KMS-11 (cell line): ENCODE measurements around the gene TMEM184B.

ENCODE experiments used
- H2AFZ ChIP-seq: fragments of 200-600 bp; sonication (generic); 2 replicates; pipeline ENCODE4 v1.6.1; 2016; ENCODE audit warnings: antibody characterized with exemption, mixed run types, low read depth
- H3K27ac ChIP-seq: fragments of 200-600 bp; sonication (generic); 2 replicates; pipeline ENCODE4 v1.6.1; 2016; ENCODE audit warnings: mild to moderate bottlenecking, mixed run types
- H3K27me3 ChIP-seq: fragments of 200-600 bp; sonication (generic); 2 replicates; pipeline ENCODE4 v1.6.1; 2017; ENCODE audit warnings: mild to moderate bottlenecking, low read depth, mixed run types, moderate library complexity; ENCODE audit not compliant: insufficient read depth
- H3K36me3 ChIP-seq: fragments of 200-600 bp; sonication (generic); 2 replicates; pipeline ENCODE4 v1.6.1; 2017; ENCODE audit warnings: mild to moderate bottlenecking, mixed run types; ENCODE audit not compliant: insufficient read depth
- H3K4me1 ChIP-seq: fragments of 200-600 bp; sonication (generic); 2 replicates; pipeline ENCODE4 v1.6.1; 2016; ENCODE audit warnings: mild to moderate bottlenecking, low read depth, mixed run types; ENCODE audit not compliant: poor library complexity, severe bottlenecking
- H3K4me2 ChIP-seq: fragments of 200-600 bp; sonication (generic); 2 replicates; pipeline ENCODE4 v1.7.0; 2016; ENCODE audit warnings: mild to moderate bottlenecking, mixed run types
- H3K4me3 ChIP-seq: fragments of 200-600 bp; sonication (generic); IDR thresholded peaks from 2 replicates; pipeline ENCODE4 v1.6.1; 2017; ENCODE audit warnings: low read depth, low read length, mixed read lengths; ENCODE audit not compliant: insufficient read depth
- H3K79me2 ChIP-seq: fragments of 200-600 bp; sonication (generic); 2 replicates; pipeline ENCODE4 v1.6.1; 2016; ENCODE audit warnings: low read depth, mixed run types; ENCODE audit not compliant: insufficient read depth
- H3K9ac ChIP-seq: fragments of 200-600 bp; sonication (generic); 2 replicates; pipeline ENCODE4 v1.6.1; 2016; ENCODE audit warnings: mild to moderate bottlenecking, mixed run types
- H4K20me1 ChIP-seq: fragments of 200-600 bp; sonication (generic); 2 replicates; pipeline ENCODE4 v1.6.1; 2016; ENCODE audit warnings: mild to moderate bottlenecking, mixed run types; ENCODE audit not compliant: insufficient read depth
- CTCF ChIP-seq: fragments of 200-600 bp; sonication (generic); conservative IDR thresholded peaks from 2 replicates; pipeline ENCODE4 v1.6.1; 2017; ENCODE audit warnings: low read depth, mild to moderate bottlenecking, antibody characterized with exemption, low read length, moderate library complexity, mixed read lengths

TMEM184B gene

GRCh38 chr22:38226853-38227649 is 45.8 kb downstream of the TMEM184B start:
- Histone ChIP-seq H3K36me3 (no peaks in the 10 kb centered on the region), H3K4me2 (no peak overlapping the region), H4K20me1 (no peaks in the 10 kb centered on the region), H3K27me3 (no peaks in the 10 kb centered on the region), H3K4me3 (no peak overlapping the region), H2AFZ (no peak overlapping the region), H3K4me1 (peaks cover 11% of the 10 kb centered on the region), H3K27ac (no peak overlapping the region), H3K9ac (no peak overlapping the region), H3K79me2 (no peaks in the 10 kb centered on the region)
- no peak for TF ChIP-seq CTCF

GRCh38 chr22:38223289-38223960 is 49.4 kb downstream of the TMEM184B start:
- H3K27me3 ChIP-seq, result no peaks in the 10 kb centered on the region
- no peak overlapping the region for H3K4me3 ChIP-seq
- H3K27ac ChIP-seq, result no peak overlapping the region
- no peaks in the 10 kb centered on the region for H4K20me1 ChIP-seq
- no peak overlapping the region for H3K9ac ChIP-seq
- H3K36me3 ChIP-seq, result no peaks in the 10 kb centered on the region
- peaks cover 18% of the 10 kb centered on the region for H3K4me1 ChIP-seq
- no peaks in the 10 kb centered on the region for H3K79me2 ChIP-seq
- H3K4me2 ChIP-seq, result no peak overlapping the region
- TF ChIP-seq CTCF, result 0 out of 2 replicates have a peak, but pooled peaks have one; percentile 9
- no peak overlapping the region for H2AFZ ChIP-seq

GRCh38 chr22:38222797-38223119 is 50.1 kb downstream of the TMEM184B start:
- Histone ChIP-seq H3K4me2 (no peak overlapping the region), H2AFZ (no peak overlapping the region), H3K36me3 (no peaks in the 10 kb centered on the region), H3K27me3 (no peaks in the 10 kb centered on the region), H3K4me1 (peaks cover 24% of the 10 kb centered on the region), H3K9ac (no peak overlapping the region), H3K27ac (no peak overlapping the region), H3K79me2 (no peaks in the 10 kb centered on the region), H4K20me1 (no peaks in the 10 kb centered on the region), H3K4me3 (no peak overlapping the region)
- TF ChIP-seq CTCF, result no peak

GRCh38 chr22:38221908-38222796 is 50.7 kb downstream of the TMEM184B start:
- no peak overlapping the region for H3K9ac ChIP-seq
- H4K20me1 ChIP-seq, result no peaks in the 10 kb centered on the region
- no peak overlapping the region for H3K27ac ChIP-seq
- no peaks in the 10 kb centered on the region for H3K27me3 ChIP-seq
- H3K4me3 ChIP-seq, result no peak overlapping the region
- H3K4me1 ChIP-seq, result peaks cover 30% of the 10 kb centered on the region
- TF ChIP-seq CTCF, result no peak
- no peak overlapping the region for H3K4me2 ChIP-seq
- no peaks in the 10 kb centered on the region for H3K36me3 ChIP-seq
- H2AFZ ChIP-seq, result no peak overlapping the region
- no peaks in the 10 kb centered on the region for H3K79me2 ChIP-seq
